Neural cell (in vitro differentiated cells): ENCODE measurements around the gene SERPINE1. TPM values are rescaled to one million over a fixed set of nuclear protein-coding genes. Genes with fewer than 3 reads are reported as not detected.

ENCODE experiments used
- H2AFZ ChIP-seq: fragments of 200-600, 300-800 bp; sonication (generic), shearing (Covaris generic); 2 replicates; pipeline ENCODE4 v1.6.0; 2014; ENCODE audit warnings: low read depth, mild to moderate bottlenecking, antibody characterized with exemption, low read length, moderate library complexity
- H3F3A ChIP-seq: fragments of 200-600 bp; shearing (Covaris generic); 2 replicates; pipeline ENCODE4 v1.6.1; 2016; ENCODE audit warnings: mild to moderate bottlenecking, moderate library complexity, mixed read lengths, antibody characterized with exemption, low read length; ENCODE audit not compliant: insufficient read depth, poor library complexity, severe bottlenecking
- H3K27ac ChIP-seq: fragments of 200-600, 300-800 bp; sonication (generic), shearing (Covaris generic); 2 replicates; pipeline ENCODE4 v1.5.1; 2014; ENCODE audit warnings: mild to moderate bottlenecking, low read length, moderate library complexity
- H3K27me3 ChIP-seq: fragments of 300-800, 200-600 bp; sonication (generic), shearing (Covaris generic); 2 replicates; pipeline ENCODE4 v1.6.0; 2014; ENCODE audit warnings: mild to moderate bottlenecking, low read depth, low read length, moderate library complexity; ENCODE audit not compliant: insufficient read depth
- H3K36me3 ChIP-seq: fragments of 300-800, 200-600 bp; sonication (generic), shearing (Covaris generic); 2 replicates; pipeline ENCODE4 v1.5.1; 2014; ENCODE audit warnings: mild to moderate bottlenecking, antibody characterized with exemption, low read length, moderate library complexity; ENCODE audit not compliant: insufficient read depth
- H3K4me2 ChIP-seq: fragments of 300-800, 200-600 bp; sonication (generic), shearing (Covaris generic); 2 replicates; pipeline ENCODE4 v1.6.0; 2014; ENCODE audit warnings: mild to moderate bottlenecking, low read length
- H3K4me3 ChIP-seq: fragments of 300-800, 200-600 bp; sonication (generic), shearing (Covaris generic); 2 replicates; pipeline ENCODE4 v1.5.1; 2014; ENCODE audit warnings: mild to moderate bottlenecking, low read length, moderate library complexity
- H3K79me2 ChIP-seq: fragments of 200-600 bp; shearing (Covaris generic); replicated peaks from 2 replicates; pipeline ENCODE4 v1.6.0; 2014; ENCODE audit warnings: mild to moderate bottlenecking, low read length, moderate library complexity; ENCODE audit not compliant: insufficient read depth
- H3K9ac ChIP-seq: fragments of 300-800, 200-600 bp; sonication (generic), shearing (Covaris generic); 2 replicates; pipeline ENCODE4 v1.6.1; 2016; ENCODE audit warnings: mild to moderate bottlenecking, low read length, mixed read lengths
- H3K9me2 ChIP-seq: fragments of 200-600 bp; shearing (Covaris generic); 2 replicates; pipeline ENCODE4 v1.6.1; 2016; ENCODE audit warnings: mild to moderate bottlenecking, low read length, mixed read lengths; ENCODE audit not compliant: insufficient read depth
- H3K9me3 ChIP-seq: fragments of 200-600, 300-800 bp; sonication (generic), shearing (Covaris generic); 2 replicates; pipeline ENCODE4 v1.6.1; 2016; ENCODE audit warnings: mild to moderate bottlenecking, mixed run types, low read length, moderate library complexity, mixed read lengths
- H4K20me1 ChIP-seq: fragments of 200-600 bp; shearing (Covaris generic); 2 replicates; pipeline ENCODE4 v1.6.1; 2016; ENCODE audit warnings: mild to moderate bottlenecking, mixed run types; ENCODE audit not compliant: insufficient read depth
- CTCF ChIP-seq: fragments of 450-650 bp; IDR thresholded peaks from 2 replicates; pipeline ENCODE4 v1.5.1; 2014; ENCODE audit warnings: antibody characterized with exemption, mild to moderate bottlenecking, moderate library complexity; ENCODE audit not compliant: poor library complexity, severe bottlenecking
- EP300 ChIP-seq: fragments of 450-650 bp; conservative IDR thresholded peaks from 2 replicates; pipeline ENCODE4 v1.6.1; 2014; ENCODE audit warnings: antibody characterized with exemption, mild to moderate bottlenecking, moderate library complexity; ENCODE audit not compliant: poor library complexity, severe bottlenecking
- EZH2 ChIP-seq: fragments of 200-600, 300-800 bp; shearing (Covaris generic), sonication (generic); IDR thresholded peaks from 2 replicates; pipeline ENCODE4 v1.6.1; 2014; ENCODE audit warnings: antibody characterized with exemption, low read length, borderline replicate concordance, mild to moderate bottlenecking; ENCODE audit not compliant: insufficient read depth, poor library complexity, severe bottlenecking
- MXI1 ChIP-seq: fragments of 450-650 bp; conservative IDR thresholded peaks from 2 replicates; pipeline ENCODE4 v1.6.1; 2014; ENCODE audit warnings: antibody characterized with exemption, mild to moderate bottlenecking; ENCODE audit not compliant: poor library complexity, severe bottlenecking
- POLR2AphosphoS5 ChIP-seq: IDR thresholded peaks from 2 replicates; pipeline ENCODE4 v1.6.1; 2012
- RAD21 ChIP-seq: fragments of 450-650 bp; conservative IDR thresholded peaks from 2 replicates; pipeline ENCODE4 v1.6.1; 2014; ENCODE audit warnings: antibody characterized with exemption, mild to moderate bottlenecking, moderate library complexity
- REST ChIP-seq: IDR thresholded peaks from 2 replicates; pipeline ENCODE4 v1.6.1; 2012; ENCODE audit warnings: borderline replicate concordance
- SMC3 ChIP-seq: fragments of 450-650 bp; conservative IDR thresholded peaks from 2 replicates; pipeline ENCODE4 v1.6.1; 2014; ENCODE audit warnings: antibody characterized with exemption, mild to moderate bottlenecking, moderate library complexity; ENCODE audit not compliant: poor library complexity
- TAF1 ChIP-seq: IDR thresholded peaks from 2 replicates; pipeline ENCODE4 v1.6.1; 2012; ENCODE audit warnings: low read depth
- polyA plus RNA-seq: library from polyadenylated mRNA; depleted of rRNA; stranded (reverse); fragments of >200 nt; gene quantifications from 2 replicates; pipeline ENCODE4 v1.2.3, GENCODE V29; 2014

SERPINE1 gene
- polyA plus RNA-seq, 1 donor from 2014 or later, result 0.12 TPM

- Histone ChIP-seq H3K9me3 (no peaks in the 10 kb centered on the region), H3F3A (no peaks in the 10 kb centered on the region), H4K20me1 (no peaks in the 10 kb centered on the region), H3K4me3 (no peak overlapping the region), H3K9me2 (no peaks in the 10 kb centered on the region), H3K36me3 (no peaks in the 10 kb centered on the region), H3K27me3 (no peaks in the 10 kb centered on the region), H3K9ac (no peak overlapping the region), H3K79me2 (no peaks in the 10 kb centered on the region), H2AFZ (no peak overlapping the region), H3K27ac (no peak overlapping the region), H3K4me2 (no peak overlapping the region)
- TF ChIP-seq POLR2AphosphoS5 (no peak), EP300 (no peak), TAF1 (no peak), CTCF (no peak), RAD21 (no peak), MXI1 (no peak), EZH2 (no peak), SMC3 (no peak), REST (no peak)
These were observed 45.5 kb upstream of the SERPINE1 start for GRCh38 chr7:101081432-101081831.

- no peak overlapping the region for H3K27ac ChIP-seq
These were observed 42.1 kb upstream of the SERPINE1 start for GRCh38 chr7:101084865-101085161.

More at GRCh38 chr7:101084865-101085161, 42.1 kb upstream of the SERPINE1 start:
- Histone ChIP-seq H3K9me2 (no peaks in the 10 kb centered on the region), H3K9ac (no peak overlapping the region), H3F3A (no peaks in the 10 kb centered on the region), H3K79me2 (no peaks in the 10 kb centered on the region), H3K9me3 (no peaks in the 10 kb centered on the region), H3K4me2 (no peak overlapping the region), H3K4me3 (no peak overlapping the region), H2AFZ (no peak overlapping the region), H3K36me3 (no peaks in the 10 kb centered on the region), H3K27me3 (no peaks in the 10 kb centered on the region), H4K20me1 (no peaks in the 10 kb centered on the region)
- TF ChIP-seq POLR2AphosphoS5 (no peak), EZH2 (no peak), EP300 (no peak), MXI1 (no peak), TAF1 (no peak), CTCF (no peak), REST (no peak), RAD21 (no peak), SMC3 (no peak)
